NCI-H1694 treated with DMSO at 0.1 percent for 48 hours (cell line): ENCODE results near the gene OR10G6.
"Not testable (repeated sequence)": the region's sequence is repeated elsewhere in the genome, so short reads cannot be mapped to it uniquely, and the experiment has no call there.

Experiments used
- DNase-seq: peaks from one replicate; lab custom pipeline; 2025; lab: John Stamatoyannopoulos, UW

The OR10G6 gene, protein sequence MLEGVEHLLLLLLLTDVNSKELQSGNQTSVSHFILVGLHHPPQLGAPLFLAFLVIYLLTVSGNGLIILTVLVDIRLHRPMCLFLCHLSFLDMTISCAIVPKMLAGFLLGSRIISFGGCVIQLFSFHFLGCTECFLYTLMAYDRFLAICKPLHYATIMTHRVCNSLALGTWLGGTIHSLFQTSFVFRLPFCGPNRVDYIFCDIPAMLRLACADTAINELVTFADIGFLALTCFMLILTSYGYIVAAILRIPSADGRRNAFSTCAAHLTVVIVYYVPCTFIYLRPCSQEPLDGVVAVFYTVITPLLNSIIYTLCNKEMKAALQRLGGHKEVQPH

DNA sequence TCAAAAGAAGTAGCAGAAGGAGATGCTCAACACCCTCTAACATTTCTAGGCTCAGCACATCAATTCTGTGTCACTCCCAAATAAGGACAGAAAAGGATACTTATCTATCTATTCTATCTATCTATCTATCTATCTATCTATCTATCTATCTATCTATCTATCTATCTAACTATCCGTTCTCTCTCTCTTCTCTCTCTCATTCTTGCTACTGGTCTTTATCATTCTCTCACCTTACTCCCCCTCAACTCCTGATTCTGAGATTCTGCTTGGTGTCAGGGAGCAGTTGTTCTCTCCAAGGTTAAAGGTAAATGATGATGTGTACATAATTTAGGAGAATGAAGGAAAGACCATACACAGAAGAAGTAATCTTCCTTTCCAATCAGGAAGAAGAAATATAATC, at the start of gene OR10G6:
TSS of gene OR10G6 (minus strand) at position 43 of the 400 bp plus-strand sequence. CDS start at position 43, 0 bp downstream.
- DNase-seq: no peak

DNA sequence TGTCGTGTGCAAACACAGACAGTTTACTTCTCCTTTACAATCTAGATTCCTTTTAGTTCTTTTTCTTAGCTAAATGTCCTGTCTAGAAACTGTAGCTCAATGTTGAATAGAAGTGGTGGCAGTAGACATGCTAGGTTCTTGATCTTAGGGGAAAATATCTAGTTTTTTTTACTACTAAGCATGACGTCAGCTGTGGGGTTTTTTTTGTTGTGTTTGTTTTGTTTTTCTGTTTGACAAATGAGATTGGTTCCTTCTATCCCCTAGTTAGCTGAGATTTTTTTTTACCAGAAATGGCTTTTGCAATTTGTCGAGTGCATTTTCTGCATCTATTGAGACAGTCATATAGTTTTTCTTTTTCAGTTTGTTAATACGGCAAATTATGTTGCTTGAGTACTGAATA, 48.5 kb upstream of the OR10G6 start:
- DNase-seq: no peak

DNA sequence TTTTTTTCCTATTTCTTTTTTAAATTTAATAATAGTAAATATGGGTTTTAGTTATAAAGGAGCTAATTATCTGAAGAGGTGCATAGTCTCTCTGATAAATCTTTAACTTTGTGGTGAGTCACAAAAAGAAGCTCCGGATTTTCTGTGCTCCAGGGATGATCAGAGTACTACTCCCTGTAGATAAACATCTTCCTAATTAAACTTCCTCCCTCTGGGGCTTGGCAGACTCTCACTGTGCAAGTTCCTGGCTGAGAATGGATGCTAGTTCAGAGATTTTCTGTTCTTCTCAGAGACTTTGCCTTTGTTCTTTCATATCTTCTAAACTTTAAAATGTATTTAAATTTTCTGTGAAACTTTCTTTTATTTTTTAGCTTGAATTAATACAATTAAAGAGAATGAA, 46.3 kb upstream of the OR10G6 start, which contains the start of gene OR10G7:
TSS of gene OR10G7 (minus strand) at position 72 of the 400 bp plus-strand sequence. CDS start 2,324 bp downstream, outside the sequence.
- no peak for DNase-seq

DNA sequence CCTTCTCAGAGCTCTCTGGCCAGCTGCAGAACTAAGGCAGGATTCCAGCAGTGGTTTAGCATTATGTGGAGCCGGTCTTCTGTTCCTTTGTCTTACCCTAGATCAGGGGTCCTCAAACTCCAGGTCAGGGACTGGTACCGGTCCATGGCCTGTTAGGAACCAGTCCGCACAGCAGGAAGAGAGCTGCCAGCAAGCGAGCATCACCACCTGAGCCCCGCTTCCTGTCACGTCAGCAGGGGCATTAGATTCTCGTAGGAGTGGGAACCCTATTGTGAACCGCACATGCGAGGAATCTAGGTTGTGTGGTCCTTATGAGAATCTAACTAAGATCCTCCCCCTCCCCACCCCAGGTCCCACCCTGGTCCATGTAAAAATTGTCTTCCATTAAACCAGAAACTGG, 44.6 kb upstream of the OR10G6 start:
- no peak for DNase-seq

DNA sequence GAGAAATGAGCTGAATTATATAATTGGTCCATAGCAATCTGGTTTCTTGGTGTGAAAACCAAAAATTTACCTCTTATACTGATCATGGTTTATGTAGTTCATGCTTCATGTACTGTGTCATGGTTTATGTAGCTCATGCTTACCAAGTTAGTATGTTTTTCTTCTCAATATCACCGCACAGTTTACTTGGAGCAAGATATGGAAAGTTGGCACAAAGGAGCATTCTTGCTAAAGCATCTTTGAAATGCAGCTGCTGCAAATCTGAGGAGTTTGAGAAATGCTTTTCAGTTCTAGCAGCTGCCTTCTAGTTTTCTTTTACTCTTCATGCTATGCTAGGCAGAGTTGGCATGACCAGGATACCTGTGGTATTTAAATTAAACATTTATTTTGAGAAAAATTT, 41.7 kb upstream of the OR10G6 start:
- DNase-seq: no peak

DNA sequence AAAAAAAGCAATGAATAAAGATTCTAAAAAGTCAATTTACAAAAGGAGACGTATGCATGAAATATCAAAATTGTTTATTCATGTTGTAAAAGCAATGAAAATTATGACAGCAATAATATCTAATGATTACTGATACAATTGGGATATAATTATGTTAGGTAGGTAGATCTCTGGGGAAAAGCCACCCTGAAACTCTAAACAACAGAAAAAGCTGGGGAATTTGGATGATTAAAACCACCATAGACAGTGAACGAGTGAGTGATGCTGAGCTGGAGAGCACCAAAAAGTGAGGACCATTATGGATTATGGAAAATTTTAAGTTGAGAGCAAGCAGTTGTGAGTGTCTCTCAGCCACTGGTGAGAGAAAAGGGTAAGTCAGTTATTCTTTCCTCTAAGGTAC, 31.5 kb upstream of the OR10G6 start, which contains the start of gene OR10G8:
TSS of gene OR10G8 (plus strand) at position 301 of the 400 bp plus-strand sequence. CDS start 2,825 bp downstream, outside the sequence.
- no peak for DNase-seq

DNA sequence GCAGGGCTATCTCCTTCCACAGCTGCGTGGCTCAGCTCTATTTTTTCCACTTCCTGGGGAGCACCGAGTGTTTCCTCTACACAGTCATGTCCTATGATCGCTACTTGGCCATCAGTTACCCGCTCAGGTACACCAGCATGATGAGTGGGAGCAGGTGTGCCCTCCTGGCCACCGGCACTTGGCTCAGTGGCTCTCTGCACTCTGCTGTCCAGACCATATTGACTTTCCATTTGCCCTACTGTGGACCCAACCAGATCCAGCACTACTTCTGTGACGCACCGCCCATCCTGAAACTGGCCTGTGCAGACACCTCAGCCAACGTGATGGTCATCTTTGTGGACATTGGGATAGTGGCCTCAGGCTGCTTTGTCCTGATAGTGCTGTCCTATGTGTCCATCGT, 20.9 kb upstream of the OR10G6 start:
- DNase-seq: not testable (repeated sequence)

DNA sequence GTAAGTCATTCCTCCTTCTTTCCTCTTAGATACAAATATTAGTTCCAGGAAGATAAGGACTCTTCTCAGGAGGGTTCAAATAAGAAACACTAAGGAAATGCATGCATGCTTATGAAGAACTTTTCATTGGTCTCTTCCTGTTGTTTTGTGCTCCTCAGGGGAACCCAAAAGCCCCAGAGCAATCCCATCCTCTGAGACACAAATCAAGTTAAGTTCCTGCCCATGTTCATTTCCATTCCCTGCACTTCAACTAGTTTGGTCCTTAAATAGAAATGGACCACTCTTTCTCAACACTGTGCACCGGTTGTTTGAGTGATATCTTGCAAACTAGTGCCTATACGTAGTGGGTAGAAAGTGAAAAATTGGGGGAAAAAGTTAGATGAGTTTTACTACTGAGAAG, 17.7 kb upstream of the OR10G6 start, which contains the start of gene OR10G4:
TSS of gene OR10G4 (plus strand) at position 301 of the 400 bp plus-strand sequence. CDS start 2,578 bp downstream, outside the sequence.
- DNase-seq: no peak

DNA sequence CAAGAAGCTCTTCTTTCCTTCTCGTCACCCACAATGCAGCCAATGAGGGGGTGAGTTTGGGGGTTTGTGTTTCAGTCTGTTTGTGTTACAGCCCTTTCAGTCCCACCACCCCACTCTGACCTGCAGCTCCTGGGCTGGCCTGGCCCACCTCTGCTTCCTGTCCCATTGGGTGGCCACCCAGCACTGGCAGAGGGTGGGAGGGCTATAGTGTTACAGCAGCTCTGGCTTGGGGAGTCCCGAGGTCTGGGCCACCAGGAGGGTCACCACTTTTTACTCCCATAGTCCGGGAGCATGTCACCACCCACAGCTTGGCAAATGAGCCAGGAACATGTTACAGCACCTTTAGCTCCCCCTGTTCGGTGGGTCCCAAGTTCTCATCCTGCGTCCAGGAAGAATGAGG, 15.7 kb downstream of the OR10G6 start:
- no peak for DNase-seq

DNA sequence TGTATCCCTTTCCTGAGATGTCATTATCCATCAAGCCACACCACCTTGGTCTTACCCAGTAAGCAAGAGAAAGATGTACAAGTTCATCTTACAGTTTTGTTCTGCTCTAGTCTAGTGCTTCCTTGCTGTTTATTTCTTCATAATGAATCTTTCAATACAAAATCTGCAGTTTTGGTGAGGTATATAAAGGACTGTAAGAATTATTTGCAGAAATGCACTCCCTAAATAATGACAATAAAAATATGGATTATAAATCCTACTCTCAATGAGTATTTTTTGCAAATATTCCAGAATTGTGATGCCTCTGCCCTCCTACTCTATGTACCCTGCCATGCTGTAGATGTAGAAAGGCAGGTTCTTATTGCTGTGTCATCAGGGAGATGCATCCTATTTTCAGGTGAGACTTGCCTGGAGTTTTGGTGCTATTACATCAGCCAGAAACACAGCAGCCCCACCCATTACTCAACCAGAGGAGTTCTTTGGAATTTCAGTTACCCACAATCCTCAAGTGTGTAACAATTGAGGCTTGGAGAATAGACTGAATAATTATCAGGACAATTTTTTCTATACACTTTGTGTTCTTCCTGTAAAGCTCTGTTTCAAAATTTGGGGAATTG, 17.1 kb downstream of the OR10G6 start, which contains the start of gene OR10S1:
TSS of gene OR10S1 (minus strand) at position 51 of the 617 bp plus-strand sequence. CDS start 117 bp downstream, outside the sequence.
- DNase-seq: no peak

DNA sequence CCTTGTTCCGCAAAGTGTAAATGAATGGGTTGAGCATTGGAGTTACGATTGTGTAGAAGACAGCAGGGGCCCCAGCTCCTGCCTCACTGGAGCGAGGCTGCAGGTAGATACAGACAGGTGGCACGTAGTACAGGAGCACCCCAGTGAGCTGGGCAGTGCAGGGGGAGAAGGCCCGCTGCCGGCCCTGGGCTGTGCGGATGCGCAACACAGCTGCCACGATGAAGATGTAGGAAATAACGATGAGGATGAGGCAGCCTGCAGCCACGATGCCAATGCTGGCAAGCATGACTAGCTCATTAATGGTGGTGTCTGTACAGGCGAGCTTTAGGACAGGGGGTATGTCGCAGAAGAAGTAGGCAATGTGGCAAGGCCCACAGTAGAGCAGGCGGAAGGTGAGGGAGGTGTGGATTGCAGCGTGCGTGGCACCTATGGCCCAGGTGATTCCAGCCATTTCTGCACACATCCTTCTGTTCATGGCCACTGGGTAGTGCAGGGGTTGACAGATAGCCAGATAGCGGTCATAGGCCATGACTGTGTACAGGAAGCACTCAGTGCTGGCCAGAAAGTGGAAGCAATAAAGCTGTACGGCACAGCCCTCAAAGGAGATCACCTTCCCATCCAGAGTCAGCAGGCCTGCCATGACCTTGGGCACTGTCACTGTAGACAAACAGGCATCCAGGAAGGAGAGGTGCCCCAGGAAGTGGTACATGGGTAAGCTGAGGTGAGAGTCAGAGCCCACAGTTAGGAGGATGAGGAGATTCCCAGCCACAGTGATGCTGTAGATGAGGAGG, 18.0 kb downstream of the OR10G6 start:
- no peak for DNase-seq

DNA sequence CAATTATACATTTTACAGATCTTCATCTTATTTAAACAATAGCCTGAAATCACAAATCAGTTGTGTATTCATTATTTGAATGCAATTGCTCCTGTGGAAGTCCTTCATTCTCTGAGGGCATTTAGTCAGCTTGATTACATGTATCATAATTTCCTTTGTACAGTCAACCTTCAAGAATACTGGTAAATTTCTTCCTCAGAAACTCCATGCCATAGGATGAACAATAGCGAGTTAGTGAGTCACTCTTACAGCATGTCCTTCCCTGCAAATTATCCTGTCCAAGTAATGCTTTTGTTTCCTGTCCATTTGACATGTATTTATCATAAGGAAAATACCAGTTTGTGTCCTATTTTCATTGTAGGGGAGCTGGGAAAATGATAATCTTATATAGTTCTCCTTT, 21.1 kb downstream of the OR10G6 start:
- no peak for DNase-seq

DNA sequence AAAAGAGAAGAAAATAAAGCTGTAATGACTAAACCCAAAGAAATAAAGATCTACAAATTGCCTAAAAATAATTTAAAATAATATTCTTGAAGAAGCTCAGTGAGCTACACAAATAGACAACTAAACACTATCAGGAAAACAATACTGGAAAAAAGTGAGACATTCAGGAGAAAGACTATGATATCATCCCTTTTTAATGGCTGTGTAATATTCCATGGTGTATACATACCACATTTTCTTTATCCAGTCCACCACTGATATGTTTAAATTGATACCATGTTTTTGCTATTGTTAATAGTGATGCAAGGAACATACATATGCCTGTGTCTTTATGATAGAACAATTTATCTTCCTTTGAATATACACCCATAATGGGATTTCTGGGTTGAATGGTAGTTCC, 38.2 kb downstream of the OR10G6 start:
- no peak for DNase-seq

DNA sequence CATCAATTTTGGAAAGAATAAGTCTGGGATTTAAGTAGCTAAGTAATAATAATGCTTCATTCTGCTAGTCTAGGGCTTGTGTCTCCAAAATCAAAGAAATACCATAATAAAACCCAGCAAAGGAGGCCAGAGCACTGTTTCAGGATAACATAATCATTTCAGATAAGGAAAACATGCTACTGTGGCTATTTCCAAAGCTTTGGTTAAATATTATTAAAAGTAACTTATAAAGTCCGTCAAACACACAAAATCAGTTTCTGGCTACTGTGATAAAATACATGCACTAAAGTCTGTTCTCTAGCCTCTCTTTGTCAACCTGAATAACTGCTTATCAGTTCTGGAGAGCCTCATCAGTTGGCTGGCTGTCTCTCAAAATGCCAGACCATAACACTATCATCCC, 49.8 kb downstream of the OR10G6 start:
- DNase-seq: no peak
